HepG2 (cell line): Measurements from ENCODE around the gene RUNX2. TPM values are rescaled to one million over a fixed set of nuclear protein-coding genes. Genes with fewer than 3 reads are reported as not detected.

ENCODE experiments used
- ATAC-seq: fragments of 200-7000 bp; cut with Tn5 transposase; 3 replicates; pipeline ENCODE4 v1.9.1; 2020; ENCODE audit warnings: mild to moderate bottlenecking, moderate library complexity
- BruUV-seq: library from RNA; stranded (reverse); fragments of 400-500 nt; replicated peaks from 2 replicates; lab custom pipeline; 2021; lab: Mats Ljungman, UMichigan
- CTCF ChIA-PET: fragments of 300-600 bp; formaldehyde crosslinking; extraction: SDS; loops from one replicate; lab custom pipeline; 2021; ENCODE audit warnings: low total read pairs, inconsistent platforms, low intra/inter-chr PET ratio; lab: Yijun Ruan, JAX
- POLR2A ChIA-PET: fragments of 350-600 bp; sonication (Branson Sonifier 250); formaldehyde crosslinking; loops from one replicate; lab custom pipeline; 2020; ENCODE audit warnings: antibody characterized with exemption, inconsistent platforms; lab: Yijun Ruan, JAX
- DNase-seq: peaks from one replicate; pipeline ENCODE4 v3.0.0-alpha.2; 2015; ENCODE audit warnings: low spot score
- FAIRE-seq: peaks from 3 replicates; lab custom pipeline; 2011; peaks lifted over from hg19 to GRCh38; lab: Jason Lieb, UNC
- H2AFZ ChIP-seq: one replicate; pipeline ENCODE4 v1.6.1; 2011; ENCODE audit warnings: low read length, inconsistent platforms
- H3K27ac ChIP-seq: fragments of 300-600 bp; 3 replicates; pipeline ENCODE4 v1.8.0; 2011; ENCODE audit warnings: mixed run types, mild to moderate bottlenecking, mixed read lengths, low read length, inconsistent platforms; ENCODE audit not compliant: insufficient read depth; ENCODE audit errors: extremely low read length
- H3K27me3 ChIP-seq, 2 experiments: fragments of 200-600 bp in 1 of 2; 2 replicates in 1 of 2; 3 replicates in 1 of 2; pipeline versions ENCODE4 v1.6.0 to v1.8.0; 2011; ENCODE audit warnings: low read length in 2 of 2, mild to moderate bottlenecking in 2 of 2, moderate library complexity in 2 of 2, inconsistent platforms in 1 of 2; ENCODE audit not compliant: insufficient read depth in 2 of 2, control insufficient read depth in 1 of 2
- H3K36me3 ChIP-seq, 2 experiments: fragments of 200-600 bp in 1 of 2; replicated peaks in 1 of 2; 2 replicates in 1 of 2; 3 replicates in 1 of 2; pipeline versions ENCODE4 v1.5.1 to v1.8.0; 2011; ENCODE audit warnings: low read length in 2 of 2, inconsistent platforms in 1 of 2; ENCODE audit not compliant: insufficient read depth in 2 of 2, control insufficient read depth in 1 of 2
- H3K4me1 ChIP-seq: 2 replicates; pipeline ENCODE4 v1.5.1; 2012; ENCODE audit warnings: low read length, inconsistent platforms; ENCODE audit not compliant: insufficient read depth
- H3K4me2 ChIP-seq: 2 replicates; pipeline ENCODE4 v1.6.0; 2011; ENCODE audit warnings: low read depth, low read length, inconsistent platforms
- H3K4me3 ChIP-seq, 3 experiments: fragments of 200-600 bp in 1 of 3; sonication (generic), shearing (Covaris generic) in 1 of 3; replicated peaks in 1 of 3; 2 replicates each; pipeline ENCODE4 v1.5.1; 2011 to 2016; ENCODE audit warnings: low read length in 3 of 3, inconsistent platforms in 2 of 3, low read depth in 2 of 3, mild to moderate bottlenecking in 2 of 3, control low read depth in 1 of 3, mixed read lengths in 1 of 3; ENCODE audit not compliant: insufficient read depth in 1 of 3
- H3K79me2 ChIP-seq: one replicate; pipeline ENCODE4 v1.6.1; 2011; ENCODE audit warnings: low read length, inconsistent platforms; ENCODE audit not compliant: insufficient read depth
- H3K9ac ChIP-seq: 2 replicates; pipeline ENCODE4 v1.6.0; 2011; ENCODE audit warnings: mild to moderate bottlenecking, low read depth, low read length, inconsistent platforms; ENCODE audit not compliant: insufficient read depth
- H3K9me3 ChIP-seq: 2 replicates; pipeline ENCODE4 v1.5.1; 2012; ENCODE audit warnings: mild to moderate bottlenecking, low read length
- H4K20me1 ChIP-seq: 2 replicates; pipeline ENCODE4 v1.6.0; 2011; ENCODE audit warnings: inconsistent platforms, mild to moderate bottlenecking, low read length, moderate library complexity; ENCODE audit not compliant: insufficient read depth
- ARID4A ChIP-seq: sonication (generic); formaldehyde crosslinking; IDR thresholded peaks from 2 replicates; pipeline ENCODE4 v1.5.0; 2020; ENCODE audit warnings: mild to moderate bottlenecking, missing genetic modification reagents, borderline replicate concordance
- CREB1 ChIP-seq, 2 experiments: fragments of 450-650 bp in 1 of 2; IDR thresholded peaks; 2 replicates each; pipeline ENCODE4 v1.6.1; 2016 to 2017; ENCODE audit warnings: control low read depth in 1 of 2, mild to moderate bottlenecking in 1 of 2, missing compliant biosample characterization in 1 of 2, missing genetic modification characterization in 1 of 2
- E2F5 ChIP-seq: sonication (generic); formaldehyde crosslinking; conservative IDR thresholded peaks from 2 replicates; pipeline ENCODE4 v1.4.0; 2020; ENCODE audit warnings: missing genetic modification reagents
- NR3C1 ChIP-seq: sonication (generic); formaldehyde crosslinking; IDR thresholded peaks from 2 replicates; pipeline ENCODE4 v1.4.0; 2020; ENCODE audit warnings: missing genetic modification reagents
- REST ChIP-seq, 2 experiments: IDR thresholded peaks; 2 replicates each; pipeline ENCODE4 v1.6.1; 2011 to 2012; ENCODE audit warnings: low read length in 2 of 2, borderline replicate concordance in 1 of 2, low read depth in 1 of 2, mild to moderate bottlenecking in 1 of 2, moderate library complexity in 1 of 2
- ZSCAN31 ChIP-seq: sonication (generic); formaldehyde crosslinking; IDR thresholded peaks from 2 replicates; pipeline ENCODE4 v1.5.0; 2020; ENCODE audit warnings: low read depth, mild to moderate bottlenecking, missing genetic modification reagents
- ZZZ3 ChIP-seq: sonication (generic); formaldehyde crosslinking; IDR thresholded peaks from 2 replicates; pipeline ENCODE4 v1.4.0; 2020; ENCODE audit warnings: missing genetic modification reagents, mild to moderate bottlenecking, borderline replicate concordance
- WGBS: methylation state at CpG from one replicate; pipeline ENCODE4 v1.1.6; 2017; ENCODE audit warnings: low lambda C conversion rate; 5-methylcytosine and 5-hydroxymethylcytosine counted together
- in situ Hi-C: cut with HindIII; loops from 2 replicates; pipeline ENCODE4 v1.10.0; 2017; ENCODE audit warnings: low pct_unique_long_range_greater_than_20kb; ENCODE audit not compliant: extremely low pct_ligation_motif_present
- intact Hi-C: fragments of 100-400 bp; cut with micrococcal nuclease; formaldehyde crosslinking; loops from one replicate; pipeline ENCODE4 v1.10.0; 2022; ENCODE audit not compliant: unreplicated experiment
- polyA plus RNA-seq, 8 experiments: library from polyadenylated mRNA; depleted of rRNA in 3 of 8; stranded (reverse) in 7 of 8; unstranded in 1 of 8; fragments of >200 nt; fragmentation: Illumina TruSeq in 4 of 8; extraction: Trizol in 4 of 8; gene quantifications; 2 replicates each; pipeline versions ENCODE4 v1.2.1 to v1.2.3, GENCODE V29; 2011 to 2016; ENCODE audit warnings: low read depth in 4 of 8, missing spikeins in 1 of 8, mixed read lengths in 1 of 8; ENCODE audit not compliant: insufficient read depth in 1 of 8
- total RNA-seq, 5 experiments: library from RNA; depleted of rRNA; stranded (reverse); fragments of >200 nt; fragmentation: Illumina TruSeq; extraction: Trizol; gene quantifications; 2 replicates each; pipeline ENCODE4 v1.2.3, GENCODE V29; 2016; ENCODE audit warnings: low read depth in 1 of 5

The RUNX2 gene
- total and polyA plus RNA-seq, 2 of the 13 experiments (the other 11 are each of a cell fraction or from before 2014, with no cell fraction given): not detected

- no peak for TF ChIP-seq REST (IDR thresholded peaks at IDR 0.05; ENCODE audit: borderline replicate concordance in 1 of 2, low read depth in 1 of 2, low read length in 2 of 2)
- no peak for TF ChIP-seq NR3C1 (CRISPR knock-in tag)
Observed at GRCh38 chr6:45447716-45448115, 119.6 kb downstream of the RUNX2 start (continued).

- Histone ChIP-seq H3K27ac (no peak overlapping the region), H2AFZ (no peak overlapping the region), H4K20me1 (no peaks in the 10 kb centered on the region), H3K4me3 (no peak overlapping the region), H3K9ac (no peak overlapping the region), H3K36me3 (no peaks in the 10 kb centered on the region), H3K9me3 (no peaks in the 10 kb centered on the region), H3K4me1 (peaks cover 17% of the 10 kb centered on the region), H3K79me2 (no peaks in the 10 kb centered on the region), H3K4me2 (no peak overlapping the region), H3K27me3 (peaks cover 0 to 26% of the 10 kb centered on the region in 2 experiments; a peak in 3 of 5 replicates)
- no peak for DNase-seq
- FAIRE-seq: no peak
- no TSS peak for BruUV-seq
- ChIA-PET POLR2A (no interaction called here), CTCF (no interaction called here)
- in situ Hi-C loops: no loop called here
- no peak for ATAC-seq
- intact Hi-C loops: no loop called here
- WGBS: 50% methylated on average over 8 of the region's 8 CpGs
- TF ChIP-seq E2F5 (CRISPR knock-in tag) (no peak), ZZZ3 (CRISPR knock-in tag) (no peak), CREB1 (IDR thresholded peaks at IDR 0.05) (no peak), CREB1 (CRISPR knock-in tag; IDR thresholded peaks at IDR 0.05) (no peak), ZSCAN31 (CRISPR knock-in tag) (no peak), ARID4A (no peak)
Observed at GRCh38 chr6:45448417-45449389, 120.6 kb downstream of the RUNX2 start.
